Measurements from ENCODE around the gene LCP1. TPM values are rescaled to one million over a fixed set of nuclear protein-coding genes. Genes with fewer than 3 reads are reported as not detected.

LCP1 gene, protein sequence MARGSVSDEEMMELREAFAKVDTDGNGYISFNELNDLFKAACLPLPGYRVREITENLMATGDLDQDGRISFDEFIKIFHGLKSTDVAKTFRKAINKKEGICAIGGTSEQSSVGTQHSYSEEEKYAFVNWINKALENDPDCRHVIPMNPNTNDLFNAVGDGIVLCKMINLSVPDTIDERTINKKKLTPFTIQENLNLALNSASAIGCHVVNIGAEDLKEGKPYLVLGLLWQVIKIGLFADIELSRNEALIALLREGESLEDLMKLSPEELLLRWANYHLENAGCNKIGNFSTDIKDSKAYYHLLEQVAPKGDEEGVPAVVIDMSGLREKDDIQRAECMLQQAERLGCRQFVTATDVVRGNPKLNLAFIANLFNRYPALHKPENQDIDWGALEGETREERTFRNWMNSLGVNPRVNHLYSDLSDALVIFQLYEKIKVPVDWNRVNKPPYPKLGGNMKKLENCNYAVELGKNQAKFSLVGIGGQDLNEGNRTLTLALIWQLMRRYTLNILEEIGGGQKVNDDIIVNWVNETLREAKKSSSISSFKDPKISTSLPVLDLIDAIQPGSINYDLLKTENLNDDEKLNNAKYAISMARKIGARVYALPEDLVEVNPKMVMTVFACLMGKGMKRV
- total RNA-seq: 0.06 and 1.4 TPM in 2 replicates

DNA sequence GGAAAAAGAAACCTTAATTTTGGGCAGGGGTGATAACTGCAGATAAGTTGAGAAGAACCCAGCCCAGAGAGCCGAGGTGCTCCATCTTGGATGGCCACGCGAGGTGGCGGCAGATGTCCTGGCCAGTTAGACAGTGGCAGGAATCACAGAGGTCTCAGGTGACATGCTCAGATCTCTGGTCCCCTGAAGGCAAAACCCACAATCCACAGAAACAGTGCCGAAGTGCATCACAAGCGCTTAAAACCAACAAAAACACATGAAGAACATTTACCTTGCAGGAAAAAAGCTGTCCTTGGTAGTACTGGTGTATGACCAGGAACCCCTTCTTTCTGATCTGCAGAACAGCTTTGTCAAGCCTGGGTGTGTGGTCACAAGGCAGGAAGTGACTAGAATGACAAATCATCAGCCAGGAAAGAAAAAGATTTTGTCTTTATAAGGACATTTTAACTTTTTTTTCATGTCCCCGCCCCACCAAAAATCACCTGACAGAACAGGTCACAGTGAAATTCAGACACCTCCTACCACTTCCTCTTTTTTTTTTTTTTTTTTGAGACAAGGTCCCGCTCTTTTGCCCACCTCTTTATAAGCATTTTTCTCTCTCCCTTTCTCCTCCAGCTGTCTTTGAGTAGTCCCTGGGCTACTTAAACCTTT lies at the start of gene LCP1:
TSS of gene LCP1 (minus strand) at position 338 of the 651 bp plus-strand sequence. CDS start 22,515 bp downstream, outside the sequence.

DNA sequence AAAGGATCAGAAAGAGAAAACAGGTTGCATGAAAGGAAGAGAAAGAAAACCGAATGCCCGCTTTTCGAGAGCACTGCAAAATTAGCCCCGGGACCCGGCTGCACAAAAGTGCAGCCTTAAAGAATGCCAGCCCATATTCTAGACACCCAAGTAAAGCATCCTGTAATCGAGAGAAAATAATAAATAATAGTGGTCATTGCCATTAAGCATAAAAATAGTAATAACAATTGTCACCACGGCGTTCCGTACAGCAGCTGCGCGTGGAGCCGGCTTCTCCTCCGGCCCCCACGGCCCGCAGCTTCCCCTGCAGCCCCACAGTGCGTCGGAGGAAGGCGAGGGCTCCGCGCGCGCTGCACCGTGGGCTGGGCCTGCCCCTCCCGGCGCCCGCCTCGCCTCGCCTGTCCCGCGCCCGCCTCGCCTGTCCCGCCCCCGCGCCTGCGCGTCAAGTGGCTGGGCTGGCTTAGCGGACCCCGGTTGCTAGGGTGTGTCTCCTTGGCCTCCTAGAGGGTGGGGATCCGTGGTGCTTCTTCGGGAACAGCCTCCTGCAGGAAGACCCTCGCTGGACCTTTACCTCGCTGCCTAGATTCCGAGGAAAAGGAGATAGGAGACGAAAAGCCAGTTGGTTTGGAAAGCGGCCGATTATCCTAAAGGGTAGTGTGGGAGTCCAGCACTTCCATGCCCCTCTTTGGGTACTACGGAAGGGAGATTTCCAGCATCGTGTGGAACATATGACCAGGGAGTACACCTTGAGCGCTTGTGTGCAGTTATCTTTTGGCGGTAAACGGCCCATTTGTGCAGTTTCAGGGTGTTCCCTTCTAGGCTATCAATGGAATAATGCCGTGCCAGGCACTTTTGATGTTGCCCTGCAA lies 29.7 kb upstream of the LCP1 start, which contains the start of gene LRRC63:
TSS of gene LRRC63 (plus strand) at position 446 of the 869 bp plus-strand sequence. CDS start 1,107 bp downstream, outside the sequence.

DNA sequence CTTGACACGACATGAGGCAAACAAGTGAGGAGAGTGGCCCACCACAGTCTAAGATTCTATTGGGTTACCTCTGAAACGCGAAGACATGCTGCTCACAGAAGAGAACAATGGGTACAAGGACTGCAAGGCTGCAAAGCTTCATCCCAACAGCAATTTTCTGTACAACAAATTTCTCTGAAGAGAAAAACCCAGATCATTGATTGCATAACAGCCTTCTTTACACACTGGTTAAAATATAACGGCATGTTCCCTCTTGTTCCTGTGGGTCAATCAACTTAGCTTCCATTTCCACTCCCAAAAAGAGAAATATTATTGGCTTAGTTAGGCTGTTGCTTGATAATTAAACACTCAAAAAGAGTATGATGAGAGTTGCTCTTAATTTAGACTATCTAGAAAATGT lies 77.1 kb downstream of the LCP1 start, which contains the start of gene CPB2:
TSS of gene CPB2 (minus strand) at position 166 of the 400 bp plus-strand sequence. CDS start at position 142, 24 bp downstream.

Other genes starting within 250 kb of the LCP1 start
- gene ZC3H13, start 129.4 kb downstream of the LCP1 start, total RNA-seq: 12.2 and 12.4 TPM in 2 replicates
- gene CPB2, start 77.1 kb downstream of the LCP1 start, total RNA-seq: not detected in 2 replicates
- gene LRRC63, start 29.8 kb upstream of the LCP1 start, total RNA-seq: not detected in 2 replicates
- 0.12 and 0.64 TPM in 2 replicates for gene RUBCNL, start 205.1 kb upstream of the LCP1 start, total RNA-seq

Measured in cardiac ventricle fibroblast (primary cell).